HCT116 (cell line): ENCODE measurements around the gene MED16. TPM values are rescaled to one million over a fixed set of nuclear protein-coding genes. Genes with fewer than 3 reads are reported as not detected.

Source experiments
- ATAC-seq: fragments of 200-7000 bp; cut with Tn5 transposase; 2 replicates; pipeline ENCODE4 v1.9.1; 2020; ENCODE audit warnings: mild to moderate bottlenecking, moderate library complexity
- BruUV-seq: library from RNA; stranded (reverse); fragments of 400-500 nt; replicated peaks from 2 replicates; lab custom pipeline; 2021; lab: Mats Ljungman, UMichigan
- CTCF ChIA-PET: fragments of 300-600 bp; sonication (Branson Sonifier 250); formaldehyde crosslinking; loops from one replicate; lab custom pipeline; 2021; ENCODE audit warnings: antibody characterized with exemption; lab: Charles Lee
- POLR2A ChIA-PET: fragments of 300-600, 350-600 bp; sonication (Branson Sonifier 250); formaldehyde crosslinking; loops from one replicate; lab custom pipeline; 2021; ENCODE audit warnings: antibody characterized with exemption; lab: Charles Lee
- RAD21 ChIA-PET, 2 experiments: fragments of 300-600 bp; sonication (Branson Sonifier 250); formaldehyde crosslinking; loops; one replicate each; lab custom pipeline; 2023; ENCODE audit warnings: low total read pairs in 2 of 2; ENCODE audit not compliant: uncharacterized antibody in 2 of 2, unreplicated experiment in 2 of 2, low non-redundant PET in 1 of 2; lab: Charles Lee
- DNase-seq: peaks from one replicate; pipeline ENCODE4 v3.0.0-alpha.2; 2010; ENCODE audit warnings: low read depth, low spot score
- H2AFZ ChIP-seq: fragments of 200-600 bp; shearing (Covaris generic), sonication (generic); 2 replicates; pipeline ENCODE4 v1.6.1; 2017; ENCODE audit warnings: low read depth, mixed run types, mixed read lengths, antibody characterized with exemption, low read length; ENCODE audit not compliant: poor library complexity, severe bottlenecking
- H3K27ac ChIP-seq: 2 replicates; pipeline ENCODE4 v1.5.1; 2012; ENCODE audit warnings: low read depth, low read length
- H3K27me3 ChIP-seq: fragments of 200-600 bp; sonication (generic); 2 replicates; pipeline ENCODE4 v1.6.1; 2016; ENCODE audit warnings: mixed run types, low read length, mixed read lengths; ENCODE audit not compliant: insufficient read depth
- H3K36me3 ChIP-seq, 2 experiments: fragments of 200-500 bp in 1 of 2; fragments of 200-600 bp in 1 of 2; sonication (Bioruptor generic) in 1 of 2; sonication (generic) in 1 of 2; 2 replicates each; pipeline versions ENCODE4 v1.5.1 to v1.6.1; 2014 to 2016; ENCODE audit warnings: low read length in 2 of 2, inconsistent platforms in 1 of 2, mixed read lengths in 1 of 2, mixed run types in 1 of 2; ENCODE audit not compliant: insufficient read depth in 2 of 2, control insufficient read depth in 1 of 2
- H3K4me1 ChIP-seq, 2 experiments: fragments of 200-600 bp in 1 of 2; sonication (generic) in 1 of 2; 2 replicates each; pipeline versions ENCODE4 v1.5.1 to v1.6.1; 2012 to 2017; ENCODE audit warnings: low read length in 2 of 2, inconsistent platforms in 1 of 2, mild to moderate bottlenecking in 1 of 2, mixed read lengths in 1 of 2, mixed run types in 1 of 2, moderate library complexity in 1 of 2; ENCODE audit not compliant: insufficient read depth in 2 of 2, control insufficient read depth in 1 of 2
- H3K4me2 ChIP-seq: fragments of 200-600 bp; sonication (generic); 2 replicates; pipeline ENCODE4 v1.6.1; 2017; ENCODE audit warnings: mixed run types, low read length, mixed read lengths
- H3K4me3 ChIP-seq, 2 experiments: fragments of 200-600 bp in 1 of 2; sonication (generic) in 1 of 2; replicated peaks in 1 of 2; 2 replicates each; pipeline ENCODE4 v1.5.1; 2011 to 2016; ENCODE audit warnings: low read length in 2 of 2, control low read depth in 1 of 2, low read depth in 1 of 2, mild to moderate bottlenecking in 1 of 2, mixed read lengths in 1 of 2, mixed run types in 1 of 2
- H3K79me2 ChIP-seq: fragments of 200-600 bp; sonication (generic); 2 replicates; pipeline ENCODE4 v1.6.1; 2017; ENCODE audit warnings: mild to moderate bottlenecking, mixed run types, low read length, moderate library complexity, mixed read lengths; ENCODE audit not compliant: insufficient read depth
- H3K9ac ChIP-seq: fragments of 200-600 bp; sonication (generic); 2 replicates; pipeline ENCODE4 v1.6.1; 2016; ENCODE audit warnings: low read length, mixed read lengths
- H3K9me2 ChIP-seq: fragments of 200-600 bp; sonication (generic), shearing (Covaris generic); 2 replicates; pipeline ENCODE4 v1.6.1; 2017; ENCODE audit warnings: mixed run types, mild to moderate bottlenecking, moderate library complexity; ENCODE audit not compliant: insufficient read depth
- H3K9me3 ChIP-seq, 2 experiments: fragments of 200-500 bp in 1 of 2; fragments of 200-600 bp in 1 of 2; sonication (Bioruptor generic) in 1 of 2; sonication (generic) in 1 of 2; 2 replicates each; pipeline ENCODE4 v1.6.1; 2014 to 2017; ENCODE audit warnings: low read length in 2 of 2, mixed read lengths in 2 of 2, inconsistent platforms in 1 of 2, low read depth in 1 of 2, mild to moderate bottlenecking in 1 of 2, mixed run types in 1 of 2, moderate library complexity in 1 of 2; ENCODE audit not compliant: control insufficient read depth in 1 of 2, insufficient read depth in 1 of 2
- H4K20me1 ChIP-seq: fragments of 200-600 bp; sonication (generic), shearing (Covaris generic); 2 replicates; pipeline ENCODE4 v1.6.1; 2017; ENCODE audit warnings: mixed run types, mild to moderate bottlenecking, moderate library complexity; ENCODE audit not compliant: insufficient read depth
- CBX3 ChIP-seq: IDR thresholded peaks from 2 replicates; pipeline ENCODE4 v1.6.1; 2012; ENCODE audit warnings: low read depth
- EZH2 ChIP-seq: fragments of 200-600 bp; sonication (generic); IDR thresholded peaks from 2 replicates; pipeline ENCODE4 v1.6.1; 2017; ENCODE audit warnings: antibody characterized with exemption, mixed run types
- EZH2phosphoT487 ChIP-seq: fragments of 200-600 bp; IDR thresholded peaks from 2 replicates; pipeline ENCODE4 v1.6.1; 2018; ENCODE audit warnings: antibody characterized with exemption, borderline replicate concordance
- FOSL1 ChIP-seq: IDR thresholded peaks from 2 replicates; pipeline ENCODE4 v1.6.1; 2012; ENCODE audit warnings: low read depth
- MAX ChIP-seq: IDR thresholded peaks from 2 replicates; pipeline ENCODE4 v1.6.1; 2012
- POLR2A ChIP-seq: IDR thresholded peaks from 2 replicates; pipeline ENCODE4 v1.7.0; 2011; ENCODE audit warnings: borderline replicate concordance; ENCODE audit not compliant: insufficient read depth, insufficient read length; ENCODE audit errors: extremely low read depth
- POLR2AphosphoS5 ChIP-seq: IDR thresholded peaks from 2 replicates; pipeline ENCODE4 v1.6.1; 2011; ENCODE audit warnings: mild to moderate bottlenecking, low read depth, low read length, moderate library complexity
- RAD21 ChIP-seq: IDR thresholded peaks from 2 replicates; pipeline ENCODE4 v1.6.1; 2012; ENCODE audit warnings: low read depth, mild to moderate bottlenecking
- SIN3A ChIP-seq: IDR thresholded peaks from 2 replicates; pipeline ENCODE4 v1.6.1; 2012; ENCODE audit warnings: low read depth
- SRF ChIP-seq: IDR thresholded peaks from 2 replicates; pipeline ENCODE4 v1.6.1; 2012; ENCODE audit warnings: low read depth
- TCF7L2 ChIP-seq: IDR thresholded peaks from 2 replicates; pipeline ENCODE4 v1.7.0; 2011; ENCODE audit warnings: borderline replicate concordance, inconsistent platforms; ENCODE audit not compliant: insufficient read depth, insufficient read length; ENCODE audit errors: extremely low read depth
- YY1 ChIP-seq: IDR thresholded peaks from 2 replicates; pipeline ENCODE4 v1.6.1; 2011; ENCODE audit warnings: low read length, low read depth, moderate library complexity, mild to moderate bottlenecking; ENCODE audit not compliant: insufficient replicate concordance; ENCODE audit errors: extremely low read depth
- ZNF274 ChIP-seq: fragments of 200-500 bp; sonication (Bioruptor generic); IDR thresholded peaks from 2 replicates; pipeline ENCODE4 v1.6.1; 2014; ENCODE audit warnings: mild to moderate bottlenecking, low read depth, low read length, inconsistent platforms
- intact Hi-C: fragments of 100-400 bp; cut with micrococcal nuclease; formaldehyde crosslinking; loops from 2 replicates; pipeline ENCODE4 v1.10.0; 2022
- total RNA-seq: library from RNA; stranded (reverse); gene quantifications from one replicate; pipeline ENCODE4 v1.2.1, GENCODE V29; 2021; ENCODE audit not compliant: unreplicated experiment
- TF ChIP-seq, protein P1 (sequence below), 3 experiments: fragments of 200-600 bp in 1 of 3; sonication (generic) in 1 of 3; IDR thresholded peaks in 2 of 3; conservative IDR thresholded peaks in 1 of 3; 2 replicates each; pipeline ENCODE4 v1.5.1; 2012 to 2017; ENCODE audit warnings: low read depth in 2 of 3, low read length in 2 of 3, antibody characterized with exemption in 1 of 3, borderline replicate concordance in 1 of 3, control low read depth in 1 of 3, mild to moderate bottlenecking in 1 of 3, mixed read lengths in 1 of 3, mixed run types in 1 of 3, moderate library complexity in 1 of 3; ENCODE audit not compliant: insufficient read depth in 1 of 3
- TF ChIP-seq, protein P2 (sequence below): IDR thresholded peaks from 2 replicates; pipeline ENCODE4 v1.6.1; 2012; ENCODE audit warnings: low read depth

The MED16 gene
- total RNA-seq, 1 experiment from 2014 or later, result 73.6 TPM

DNA sequence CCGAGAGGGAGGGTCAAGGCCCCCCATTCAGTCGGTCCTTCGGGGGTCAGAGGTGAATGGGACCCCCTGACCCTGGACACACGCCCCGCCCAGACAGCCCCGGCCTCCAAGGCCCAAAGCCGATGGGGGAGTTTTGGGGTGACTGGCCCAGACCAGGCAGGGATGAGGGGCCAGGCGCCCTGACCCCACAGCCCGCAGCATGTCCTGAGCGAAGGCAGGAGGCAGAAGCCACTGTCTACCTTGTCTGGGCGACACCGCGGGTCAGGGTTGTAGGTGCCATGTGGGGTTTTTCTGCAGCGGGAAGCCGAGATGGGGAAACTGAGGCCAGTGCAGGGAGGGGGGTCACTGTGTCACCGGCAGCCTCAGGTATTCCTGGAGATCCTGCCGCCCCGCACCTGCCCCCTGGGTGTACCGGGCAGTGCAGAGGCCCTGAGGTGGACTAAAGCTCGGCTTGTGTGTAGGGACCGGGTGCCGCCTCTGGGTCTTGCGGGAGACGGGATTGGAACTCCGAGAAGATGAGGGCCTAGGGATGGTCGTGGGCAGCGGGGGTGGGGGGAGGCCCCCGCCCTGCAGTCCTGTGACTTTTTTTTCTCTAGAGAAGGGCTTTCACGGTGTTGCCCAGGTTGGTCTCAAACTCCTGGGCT, 41.3 kb upstream of the MED16 start:
- RAD21 ChIA-PET, result no interaction called here
- no peak for DNase-seq
- Histone ChIP-seq H3K4me1 (peaks cover 14 to 18% of the 10 kb centered on the region in 2 experiments), H3K4me3 (no peak overlapping the region), H4K20me1 (no peaks in the 10 kb centered on the region), H3K9ac (no peak overlapping the region), H3K9me3 (no peaks in the 10 kb centered on the region), H3K9me2 (no peaks in the 10 kb centered on the region), H3K27me3 (no peaks in the 10 kb centered on the region), H3K27ac (no peak overlapping the region), H3K36me3 (0 out of 4 replicates have a peak, but pooled peaks cover 0 to 4% of the 10 kb centered on the region in 2 experiments), H2AFZ (no peak overlapping the region), H3K79me2 (no peaks in the 10 kb centered on the region; the same call in 1 of the 2 replicates), H3K4me2 (no peak overlapping the region)
- POLR2A ChIA-PET, result no interaction called here
- no peak for ATAC-seq
- no TSS peak for BruUV-seq
- CTCF ChIA-PET, result no interaction called here
- no peak for TF ChIP-seq ZNF274
- intact Hi-C loops, result no loop called here

GRCh38 chr19:933553-933882, 40.5 kb upstream of the MED16 start:
- POLR2A ChIA-PET, result no interaction called here
- Histone ChIP-seq H3K79me2 (peaks cover 1% of the 10 kb centered on the region; the same call in 1 of the 2 replicates), H3K4me1 (peaks cover 17 to 19% of the 10 kb centered on the region in 2 experiments)

More at GRCh38 chr19:933553-933882, 40.5 kb upstream of the MED16 start:
- no peaks in the 10 kb centered on the region for H3K9me3 ChIP-seq
- H3K27ac ChIP-seq, result peak overlapping the region; percentile 42; the same call in 1 of the 2 replicates
- H4K20me1 ChIP-seq, result no peaks in the 10 kb centered on the region
- DNase-seq (no peak), ATAC-seq (peak; percentile 18; the same call in 1 of the 2 replicates)
- BruUV-seq, result no TSS peak
- H3K9ac ChIP-seq, result no peak overlapping the region
- RAD21 ChIA-PET, result no interaction called here
- no peak overlapping the region for H3K4me2 ChIP-seq
- no peaks in the 10 kb centered on the region for H3K9me2 ChIP-seq
- H3K27me3 ChIP-seq, result no peaks in the 10 kb centered on the region
- CTCF ChIA-PET, result no interaction called here
- peaks cover 0 to 4% of the 10 kb centered on the region in 2 experiments; a peak in 1 of 4 replicates for H3K36me3 ChIP-seq
- no peak overlapping the region for H3K4me3 ChIP-seq
- intact Hi-C loops, result no loop called here
- no peak overlapping the region for H2AFZ ChIP-seq
- TF ChIP-seq EZH2phosphoT487, result no peak
- no peak for TF ChIP-seq EZH2
- no peak for TF ChIP-seq MAX
- no peak for TF ChIP-seq CBX3
- no peak for TF ChIP-seq FOSL1
- no peak for TF ChIP-seq TCF7L2
- TF ChIP-seq SIN3A, result no peak
- no peak for TF ChIP-seq POLR2AphosphoS5
- TF ChIP-seq SRF, result no peak
- TF ChIP-seq POLR2A, result no peak
- no peak for TF ChIP-seq RAD21
- TF ChIP-seq, protein P1, sequence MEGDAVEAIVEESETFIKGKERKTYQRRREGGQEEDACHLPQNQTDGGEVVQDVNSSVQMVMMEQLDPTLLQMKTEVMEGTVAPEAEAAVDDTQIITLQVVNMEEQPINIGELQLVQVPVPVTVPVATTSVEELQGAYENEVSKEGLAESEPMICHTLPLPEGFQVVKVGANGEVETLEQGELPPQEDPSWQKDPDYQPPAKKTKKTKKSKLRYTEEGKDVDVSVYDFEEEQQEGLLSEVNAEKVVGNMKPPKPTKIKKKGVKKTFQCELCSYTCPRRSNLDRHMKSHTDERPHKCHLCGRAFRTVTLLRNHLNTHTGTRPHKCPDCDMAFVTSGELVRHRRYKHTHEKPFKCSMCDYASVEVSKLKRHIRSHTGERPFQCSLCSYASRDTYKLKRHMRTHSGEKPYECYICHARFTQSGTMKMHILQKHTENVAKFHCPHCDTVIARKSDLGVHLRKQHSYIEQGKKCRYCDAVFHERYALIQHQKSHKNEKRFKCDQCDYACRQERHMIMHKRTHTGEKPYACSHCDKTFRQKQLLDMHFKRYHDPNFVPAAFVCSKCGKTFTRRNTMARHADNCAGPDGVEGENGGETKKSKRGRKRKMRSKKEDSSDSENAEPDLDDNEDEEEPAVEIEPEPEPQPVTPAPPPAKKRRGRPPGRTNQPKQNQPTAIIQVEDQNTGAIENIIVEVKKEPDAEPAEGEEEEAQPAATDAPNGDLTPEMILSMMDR (IDR thresholded peaks at IDR 0.05 in 2 of 3, conservative IDR thresholded peaks at IDR 0.05 in 1 of 3; ENCODE audit: borderline replicate concordance in 1 of 3, insufficient read depth in 1 of 3, low read depth in 2 of 3, low read length in 2 of 3), result no peak
- TF ChIP-seq, protein P2, sequence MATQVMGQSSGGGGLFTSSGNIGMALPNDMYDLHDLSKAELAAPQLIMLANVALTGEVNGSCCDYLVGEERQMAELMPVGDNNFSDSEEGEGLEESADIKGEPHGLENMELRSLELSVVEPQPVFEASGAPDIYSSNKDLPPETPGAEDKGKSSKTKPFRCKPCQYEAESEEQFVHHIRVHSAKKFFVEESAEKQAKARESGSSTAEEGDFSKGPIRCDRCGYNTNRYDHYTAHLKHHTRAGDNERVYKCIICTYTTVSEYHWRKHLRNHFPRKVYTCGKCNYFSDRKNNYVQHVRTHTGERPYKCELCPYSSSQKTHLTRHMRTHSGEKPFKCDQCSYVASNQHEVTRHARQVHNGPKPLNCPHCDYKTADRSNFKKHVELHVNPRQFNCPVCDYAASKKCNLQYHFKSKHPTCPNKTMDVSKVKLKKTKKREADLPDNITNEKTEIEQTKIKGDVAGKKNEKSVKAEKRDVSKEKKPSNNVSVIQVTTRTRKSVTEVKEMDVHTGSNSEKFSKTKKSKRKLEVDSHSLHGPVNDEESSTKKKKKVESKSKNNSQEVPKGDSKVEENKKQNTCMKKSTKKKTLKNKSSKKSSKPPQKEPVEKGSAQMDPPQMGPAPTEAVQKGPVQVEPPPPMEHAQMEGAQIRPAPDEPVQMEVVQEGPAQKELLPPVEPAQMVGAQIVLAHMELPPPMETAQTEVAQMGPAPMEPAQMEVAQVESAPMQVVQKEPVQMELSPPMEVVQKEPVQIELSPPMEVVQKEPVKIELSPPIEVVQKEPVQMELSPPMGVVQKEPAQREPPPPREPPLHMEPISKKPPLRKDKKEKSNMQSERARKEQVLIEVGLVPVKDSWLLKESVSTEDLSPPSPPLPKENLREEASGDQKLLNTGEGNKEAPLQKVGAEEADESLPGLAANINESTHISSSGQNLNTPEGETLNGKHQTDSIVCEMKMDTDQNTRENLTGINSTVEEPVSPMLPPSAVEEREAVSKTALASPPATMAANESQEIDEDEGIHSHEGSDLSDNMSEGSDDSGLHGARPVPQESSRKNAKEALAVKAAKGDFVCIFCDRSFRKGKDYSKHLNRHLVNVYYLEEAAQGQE, result no peak
- no peak for TF ChIP-seq YY1
